ENCODE results near the gene KRT86. TPM values are rescaled to one million over a fixed set of nuclear protein-coding genes. Genes with fewer than 3 reads are reported as not detected.
"Not testable (repeated sequence)": the region's sequence is repeated elsewhere in the genome, so short reads cannot be mapped to it uniquely, and the experiment has no call there.

The KRT86 gene
- total and polyA plus RNA-seq, 7 donors: 0.25 to 0.60 TPM; not detected in 5

DNA sequence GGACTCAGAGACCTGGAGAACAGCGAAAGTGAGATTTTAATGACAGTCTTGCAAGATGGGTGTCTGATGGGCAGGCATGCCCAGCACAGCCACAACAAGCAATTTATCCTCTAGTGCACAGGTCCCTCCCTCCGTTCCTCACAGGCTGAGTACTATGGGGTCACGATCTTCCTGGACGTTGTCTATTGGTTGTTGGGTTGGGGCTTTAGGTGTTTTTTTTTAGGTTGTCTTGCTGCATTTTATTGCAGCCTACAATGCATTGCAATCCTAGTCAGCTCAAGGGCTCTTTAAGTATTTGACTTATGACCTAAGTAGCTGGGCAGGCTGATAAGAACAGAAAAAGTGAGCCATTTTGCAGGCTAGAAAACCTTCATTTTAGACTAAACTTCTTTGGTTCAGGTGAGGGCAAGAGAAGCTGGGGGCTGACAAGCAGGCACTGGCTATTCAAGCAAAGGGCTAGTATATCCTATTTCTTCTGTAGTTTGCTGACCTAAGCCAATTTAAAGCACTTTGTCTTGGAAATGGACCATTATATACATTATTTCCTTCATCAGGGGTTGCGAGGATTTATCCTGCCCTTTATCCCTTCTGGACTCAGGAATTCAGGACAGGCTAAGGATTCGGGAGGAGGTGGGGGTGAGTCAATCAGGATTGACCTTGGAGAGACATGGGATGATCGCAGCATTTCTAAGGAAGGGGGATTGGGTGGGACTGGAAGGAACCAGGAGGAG, 35.4 kb upstream of the KRT86 start:
- DNase-seq: peak; percentile 3
- no peak overlapping the region for H3K27ac ChIP-seq
- TF ChIP-seq, protein P1, sequence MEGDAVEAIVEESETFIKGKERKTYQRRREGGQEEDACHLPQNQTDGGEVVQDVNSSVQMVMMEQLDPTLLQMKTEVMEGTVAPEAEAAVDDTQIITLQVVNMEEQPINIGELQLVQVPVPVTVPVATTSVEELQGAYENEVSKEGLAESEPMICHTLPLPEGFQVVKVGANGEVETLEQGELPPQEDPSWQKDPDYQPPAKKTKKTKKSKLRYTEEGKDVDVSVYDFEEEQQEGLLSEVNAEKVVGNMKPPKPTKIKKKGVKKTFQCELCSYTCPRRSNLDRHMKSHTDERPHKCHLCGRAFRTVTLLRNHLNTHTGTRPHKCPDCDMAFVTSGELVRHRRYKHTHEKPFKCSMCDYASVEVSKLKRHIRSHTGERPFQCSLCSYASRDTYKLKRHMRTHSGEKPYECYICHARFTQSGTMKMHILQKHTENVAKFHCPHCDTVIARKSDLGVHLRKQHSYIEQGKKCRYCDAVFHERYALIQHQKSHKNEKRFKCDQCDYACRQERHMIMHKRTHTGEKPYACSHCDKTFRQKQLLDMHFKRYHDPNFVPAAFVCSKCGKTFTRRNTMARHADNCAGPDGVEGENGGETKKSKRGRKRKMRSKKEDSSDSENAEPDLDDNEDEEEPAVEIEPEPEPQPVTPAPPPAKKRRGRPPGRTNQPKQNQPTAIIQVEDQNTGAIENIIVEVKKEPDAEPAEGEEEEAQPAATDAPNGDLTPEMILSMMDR (IDR thresholded peaks at IDR 0.05): no peak
- TF ChIP-seq EP300 (IDR thresholded peaks at IDR 0.05): no peak
- TF ChIP-seq POLR2A (IDR thresholded peaks at IDR 0.05): no peak
- TF ChIP-seq POLR2AphosphoS5 (IDR thresholded peaks at IDR 0.05): no peak

DNA sequence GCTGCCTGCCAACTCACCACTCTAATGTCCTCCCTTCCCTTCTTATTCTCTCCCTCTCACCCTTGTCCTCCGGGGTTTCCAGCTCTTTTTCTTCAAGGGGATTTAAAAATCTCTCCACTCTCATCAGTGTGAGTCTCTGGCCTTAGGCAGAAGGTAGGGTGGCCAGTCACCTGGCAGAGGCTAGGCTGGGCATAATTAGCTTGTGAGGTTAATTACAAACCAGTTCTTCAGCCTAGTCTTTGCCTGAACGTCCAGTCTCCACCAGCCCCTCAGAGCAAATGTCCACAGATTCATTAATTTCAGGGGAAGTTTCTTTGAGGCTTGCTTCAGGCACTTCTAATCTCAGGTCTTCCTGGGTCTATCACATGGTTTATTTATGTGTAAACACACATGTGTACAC, 34.7 kb upstream of the KRT86 start:
- H3K36me3 ChIP-seq: no peaks in the 10 kb centered on the region
- no peaks in the 10 kb centered on the region for H3K27me3 ChIP-seq
- intact Hi-C loops (cut with DNase I): no loop called here
- H3K9me3 ChIP-seq: no peaks in the 10 kb centered on the region
- TF ChIP-seq POLR2A (IDR thresholded peaks at IDR 0.05): no peak
- TF ChIP-seq, protein P1 (IDR thresholded peaks at IDR 0.05): no peak
- no peak for TF ChIP-seq EP300 (IDR thresholded peaks at IDR 0.05)
- TF ChIP-seq POLR2AphosphoS5 (IDR thresholded peaks at IDR 0.05): no peak
- DNase-seq: peak; percentile 6
- 59 to 71% methylated on average over 2 of the region's 2 CpGs for WGBS, 2 donors
- H3K27ac ChIP-seq: no peak overlapping the region
- H3K4me3 ChIP-seq: no peak overlapping the region
- H3K4me1 ChIP-seq: peaks cover 0 to 22% (median 21%) of the 10 kb centered on the region in 4 donors

More for the DNA sequence above, 35.4 kb upstream of the KRT86 start:
- WGBS, 2 donors: 89 to 90% methylated on average over 7 of the region's 7 CpGs
- peaks cover 0 to 2% (median 0%) of the 10 kb centered on the region in 3 donors for H3K27me3 ChIP-seq
- no peaks in the 10 kb centered on the region for H3K9me3 ChIP-seq
- H3K4me3 ChIP-seq: no peak overlapping the region
- H3K4me1 ChIP-seq: peaks cover 0 to 15% (median 14%) of the 10 kb centered on the region in 4 donors
- intact Hi-C loops (cut with DNase I): no loop called here
- no peaks in the 10 kb centered on the region for H3K36me3 ChIP-seq

DNA sequence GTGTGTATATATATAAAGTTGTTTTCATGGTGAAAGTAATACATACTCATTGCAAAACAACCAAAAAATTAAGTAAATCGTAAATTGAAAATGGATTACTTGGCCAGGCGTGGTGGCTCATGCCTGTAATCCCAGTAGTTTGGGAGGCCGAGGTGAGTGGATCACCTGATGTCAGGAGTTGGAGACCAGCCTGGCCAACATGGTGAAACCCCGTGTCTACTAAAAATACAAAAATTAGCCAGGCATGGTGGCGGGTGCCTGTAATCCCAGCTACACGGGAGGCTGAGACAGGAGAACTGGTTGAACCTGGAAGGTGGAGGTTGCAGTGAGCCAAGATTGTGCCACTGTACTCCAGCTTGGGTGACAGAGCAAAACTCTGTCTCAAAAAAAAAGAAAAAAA, 34.2 kb upstream of the KRT86 start:
- H3K36me3 ChIP-seq; H3K27me3 ChIP-seq; H3K9me3 ChIP-seq; H3K27ac ChIP-seq; H3K4me3 ChIP-seq; intact Hi-C loops (cut with DNase I): not testable (repeated sequence)
- peak; percentile 13 for DNase-seq
- peaks cover 0 to 26% (median 24%) of the 10 kb centered on the region in 4 donors for H3K4me1 ChIP-seq
- 87 to 93% methylated on average over 6 of the region's 6 CpGs for WGBS, 2 donors

DNA sequence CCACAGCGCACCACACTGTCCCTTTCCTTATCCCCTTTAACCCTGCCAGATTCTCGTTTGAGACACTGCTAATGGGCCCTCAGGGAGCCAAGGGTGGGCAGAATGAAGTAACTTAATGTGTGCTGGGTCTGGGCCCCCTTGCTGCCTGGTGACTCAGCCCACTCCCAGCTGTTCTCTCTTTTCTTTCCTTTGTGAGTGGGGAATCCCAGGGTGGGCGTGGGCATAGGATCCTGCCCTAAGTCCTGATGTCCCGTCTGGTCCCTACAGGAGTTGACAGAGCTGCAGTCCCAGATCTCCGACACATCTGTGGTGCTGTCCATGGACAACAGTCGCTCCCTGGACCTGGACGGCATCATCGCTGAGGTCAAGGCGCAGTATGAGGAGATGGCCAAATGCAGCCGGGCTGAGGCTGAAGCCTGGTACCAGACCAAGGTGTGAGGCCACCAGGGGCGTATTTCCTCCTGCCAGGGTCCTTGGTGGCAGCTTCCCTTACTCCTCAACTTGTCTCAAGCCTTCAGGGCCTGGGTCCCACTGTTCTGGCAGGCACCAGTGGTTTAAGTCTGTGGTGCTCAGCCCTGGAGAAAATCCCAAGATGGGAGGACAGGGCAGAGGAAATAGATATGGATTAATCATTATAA, 33.1 kb upstream of the KRT86 start:
- Histone ChIP-seq H3K27me3 (no peaks in the 10 kb centered on the region), H3K9me3 (no peaks in the 10 kb centered on the region), H3K4me3 (no peak overlapping the region), H3K4me1 (peaks cover 0 to 31% (median 25%) of the 10 kb centered on the region in 4 donors), H3K36me3 (no peaks in the 10 kb centered on the region), H3K27ac (no peak overlapping the region)
- intact Hi-C loops (cut with DNase I): no loop called here
- peak; percentile 54 for DNase-seq
- no peak for TF ChIP-seq EP300 (IDR thresholded peaks at IDR 0.05)
- TF ChIP-seq POLR2A (IDR thresholded peaks at IDR 0.05): no peak
- no peak for TF ChIP-seq POLR2AphosphoS5 (IDR thresholded peaks at IDR 0.05)
- TF ChIP-seq, protein P1 (IDR thresholded peaks at IDR 0.05): no peak
- 90 to 92% methylated on average over 11 of the region's 11 CpGs for WGBS, 2 donors

DNA sequence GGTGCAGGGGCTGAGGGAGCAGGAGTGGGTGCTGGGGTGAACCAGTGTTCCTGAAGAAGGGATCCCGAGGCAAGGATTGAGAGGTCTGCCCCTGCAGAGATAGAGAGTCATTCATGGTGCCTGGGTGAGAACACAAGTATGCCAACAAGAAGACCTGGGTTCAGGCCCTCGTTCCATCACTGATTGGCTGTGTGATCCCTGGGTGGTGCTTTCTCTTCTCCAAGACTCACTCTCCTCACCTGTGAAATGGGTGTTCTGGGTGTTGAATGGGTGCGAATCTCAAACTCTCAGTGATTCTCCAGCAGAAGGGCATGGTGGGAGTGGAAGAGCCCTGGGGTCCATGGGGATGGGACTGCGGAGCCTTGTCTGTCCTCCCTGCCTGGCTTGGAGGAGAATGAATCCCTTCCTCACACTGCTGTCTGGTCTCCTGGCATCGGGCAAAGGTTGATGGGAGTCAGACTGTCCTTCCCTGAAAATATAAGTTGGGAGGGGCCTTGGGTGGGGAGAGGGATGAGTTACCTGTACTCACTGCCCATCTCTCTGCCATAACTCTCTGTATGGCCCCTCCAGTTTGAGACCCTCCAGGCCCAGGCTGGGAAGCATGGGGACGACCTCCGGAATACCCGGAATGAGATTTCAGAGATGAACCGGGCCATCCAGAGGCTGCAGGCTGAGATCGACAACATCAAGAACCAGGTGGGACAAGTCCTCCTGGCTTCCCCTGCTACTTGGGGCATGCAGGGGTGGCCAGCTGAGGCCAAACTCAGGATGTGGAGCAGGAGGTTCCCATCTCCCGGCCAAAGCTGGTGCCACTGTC, 31.8 kb upstream of the KRT86 start:
- 94 to 95% methylated on average over 11 of the region's 11 CpGs for WGBS, 2 donors
- TF ChIP-seq POLR2AphosphoS5 (IDR thresholded peaks at IDR 0.05) (no peak), POLR2A (IDR thresholded peaks at IDR 0.05) (no peak), EP300 (IDR thresholded peaks at IDR 0.05) (no peak)
- TF ChIP-seq, protein P1 (IDR thresholded peaks at IDR 0.05): no peak
- DNase-seq: peak; percentile 18
- intact Hi-C loops (cut with DNase I): no loop called here
- Histone ChIP-seq H3K4me3 (no peak overlapping the region), H3K9me3 (no peaks in the 10 kb centered on the region), H3K36me3 (no peaks in the 10 kb centered on the region), H3K4me1 (peaks cover 0 to 45% (median 32%) of the 10 kb centered on the region in 4 donors), H3K27ac (peak overlapping the region in 2 of 4 donors; percentile 82 to 84), H3K27me3 (no peaks in the 10 kb centered on the region)
